Stimulated activated CD4-positive, alpha-beta T cell treated with anti-CD3 and anti-CD28 coated beads, Interleukin-1b, Interleukin-23, amount 100 ng/mL, for 1 hour (primary cell): ENCODE measurements around the gene SPDYE6.
"Not testable (repeated sequence)": the region's sequence is repeated elsewhere in the genome, so short reads cannot be mapped to it uniquely, and the experiment has no call there.

ENCODE experiments used
- DNase-seq, 2 donors: peaks; one replicate each; pipeline ENCODE4 v3.0.0-alpha.2; 2020; ENCODE audit warnings: low read depth in 2 of 2

SPDYE6 gene

DNA sequence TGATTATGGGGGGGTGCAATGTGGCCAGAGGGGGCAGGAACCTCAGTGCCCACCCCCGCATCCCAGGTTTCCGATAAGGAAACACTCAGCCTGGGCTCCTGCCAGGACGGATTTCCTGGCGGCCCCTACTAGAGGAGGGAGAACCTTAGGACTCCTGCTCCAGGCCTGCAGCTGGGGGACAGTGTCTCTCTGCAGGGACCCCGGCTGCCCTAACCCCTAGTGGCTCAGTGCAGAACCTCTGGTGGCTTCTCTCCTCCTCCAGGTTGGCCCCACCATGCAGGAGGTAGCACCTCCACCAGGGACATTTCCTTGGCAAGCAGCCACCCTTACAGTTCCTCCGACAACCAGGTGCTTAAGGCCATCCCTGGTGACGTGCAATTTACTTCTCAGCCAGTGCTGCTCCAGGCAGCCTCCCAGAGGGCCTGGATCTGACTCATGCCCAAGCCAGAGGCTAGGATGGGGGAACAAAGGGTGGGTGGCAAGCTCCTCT lies 37.7 kb downstream of the SPDYE6 start:
- no peak for DNase-seq

DNA sequence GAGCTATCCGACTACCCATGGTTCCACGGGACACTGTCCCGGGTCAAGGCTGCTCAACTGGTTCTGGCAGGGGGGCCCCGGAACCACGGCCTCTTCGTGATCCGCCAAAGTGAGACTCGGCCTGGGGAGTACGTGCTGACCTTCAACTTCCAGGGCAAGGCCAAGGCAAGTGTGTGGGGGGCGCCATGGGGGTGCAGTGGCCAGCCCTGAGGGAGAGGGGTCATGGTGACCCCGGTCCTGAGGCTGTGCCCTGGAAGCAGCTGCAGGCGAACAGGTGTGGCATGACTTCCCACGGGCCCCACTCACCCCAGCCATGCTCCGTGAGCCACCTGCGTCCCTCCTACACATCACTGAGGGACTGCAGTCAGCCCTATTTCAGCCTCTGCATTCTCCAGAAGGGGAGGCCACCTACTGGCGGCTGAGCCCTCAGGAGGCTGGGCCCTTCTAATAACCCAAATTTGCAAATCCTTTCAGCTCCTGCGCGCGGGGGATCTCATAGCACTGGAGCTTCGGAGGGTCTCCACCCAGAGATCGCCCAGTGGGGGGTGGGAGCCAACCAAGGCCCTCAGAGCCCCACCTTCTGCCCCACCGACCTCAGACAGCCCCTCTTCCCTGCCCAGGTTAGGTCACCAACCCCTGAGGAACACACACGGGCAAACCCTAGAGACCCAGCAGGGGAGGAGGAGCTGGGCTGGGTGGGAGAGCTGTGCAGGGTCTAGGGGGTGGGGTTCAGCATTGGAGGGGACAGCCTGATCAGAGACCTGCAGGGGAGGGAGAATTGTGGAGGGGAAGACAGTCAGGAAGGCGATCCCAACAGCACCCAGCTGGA lies 38.8 kb downstream of the SPDYE6 start:
- DNase-seq = no peak

DNA sequence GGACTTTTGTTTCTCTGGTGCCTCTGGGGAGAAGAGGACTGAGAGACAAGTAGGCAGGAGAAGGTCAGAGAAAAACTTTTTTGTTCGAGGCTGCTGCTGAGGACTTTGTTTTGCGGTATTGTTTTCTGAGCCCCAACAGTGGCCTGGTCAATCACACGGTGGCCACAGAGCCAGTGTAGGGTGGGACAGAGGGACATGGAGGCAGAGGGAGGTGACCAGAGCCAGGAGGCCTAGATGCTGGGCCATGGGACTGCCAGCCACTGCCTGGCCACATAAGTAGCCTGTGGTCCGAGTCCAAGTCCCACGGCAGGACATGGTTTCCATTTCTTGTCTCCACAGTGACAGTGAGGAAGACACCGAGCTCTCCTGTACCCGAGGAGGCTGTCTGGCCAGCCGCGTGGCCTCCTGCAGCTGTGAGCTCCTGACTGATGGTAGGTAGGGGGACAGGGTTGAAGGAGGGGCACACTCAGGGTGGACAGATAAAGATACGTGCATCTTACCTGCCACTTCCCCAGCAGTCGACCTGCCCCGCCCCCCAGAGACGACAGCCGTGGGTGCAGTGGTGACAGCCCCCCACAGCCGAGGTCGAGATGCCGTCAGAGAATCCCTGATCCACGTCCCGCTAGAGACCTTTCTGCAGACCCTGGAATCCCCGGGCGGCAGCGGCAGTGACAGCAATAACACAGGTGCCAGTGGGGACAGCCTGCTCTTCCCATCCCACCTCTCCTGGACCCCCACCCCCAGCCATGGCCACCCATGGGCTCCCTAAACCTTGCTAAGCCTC lies 42.1 kb downstream of the SPDYE6 start:
- DNase-seq = no peak

DNA sequence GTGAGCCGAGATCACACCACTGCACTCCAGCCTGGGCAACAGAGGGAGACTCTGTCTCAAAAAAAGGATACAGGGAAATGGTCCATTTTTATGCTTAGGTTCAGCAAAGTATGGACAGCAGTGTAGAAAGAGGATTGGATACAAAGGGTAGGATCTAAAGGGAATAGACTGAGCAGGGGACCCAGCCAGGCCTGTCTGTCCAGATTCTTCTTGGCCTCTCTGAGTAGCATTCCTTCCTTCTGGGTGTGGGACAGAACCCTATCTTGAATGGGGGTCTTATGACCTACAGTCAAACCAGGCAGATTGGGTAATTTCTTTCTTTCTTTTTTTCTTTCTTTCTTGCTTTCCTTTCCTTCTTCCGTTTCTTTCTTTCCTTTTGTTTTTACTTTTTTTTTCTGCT lies 43.9 kb downstream of the SPDYE6 start:
- DNase-seq = no peak

DNA sequence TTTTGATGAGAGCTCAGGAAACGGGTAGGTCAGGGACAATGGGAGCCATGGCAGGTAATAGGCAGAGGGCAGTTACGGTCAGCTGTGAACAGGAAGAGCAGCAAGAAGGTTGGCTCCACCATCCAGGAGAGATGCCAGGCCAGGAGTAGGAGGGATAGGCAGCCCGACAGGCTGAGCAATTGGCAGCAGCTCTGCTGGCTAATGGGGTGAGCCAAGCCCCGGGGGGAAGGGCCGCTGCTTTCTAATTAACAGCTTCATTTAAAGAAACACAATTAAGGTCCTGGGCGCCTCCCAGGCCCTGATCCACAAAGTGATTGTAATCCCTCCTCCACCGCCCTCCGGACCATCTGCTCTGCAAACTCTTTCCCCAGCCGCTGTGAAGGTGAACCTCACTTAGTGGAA lies 45.8 kb downstream of the SPDYE6 start:
- no peak for DNase-seq

DNA sequence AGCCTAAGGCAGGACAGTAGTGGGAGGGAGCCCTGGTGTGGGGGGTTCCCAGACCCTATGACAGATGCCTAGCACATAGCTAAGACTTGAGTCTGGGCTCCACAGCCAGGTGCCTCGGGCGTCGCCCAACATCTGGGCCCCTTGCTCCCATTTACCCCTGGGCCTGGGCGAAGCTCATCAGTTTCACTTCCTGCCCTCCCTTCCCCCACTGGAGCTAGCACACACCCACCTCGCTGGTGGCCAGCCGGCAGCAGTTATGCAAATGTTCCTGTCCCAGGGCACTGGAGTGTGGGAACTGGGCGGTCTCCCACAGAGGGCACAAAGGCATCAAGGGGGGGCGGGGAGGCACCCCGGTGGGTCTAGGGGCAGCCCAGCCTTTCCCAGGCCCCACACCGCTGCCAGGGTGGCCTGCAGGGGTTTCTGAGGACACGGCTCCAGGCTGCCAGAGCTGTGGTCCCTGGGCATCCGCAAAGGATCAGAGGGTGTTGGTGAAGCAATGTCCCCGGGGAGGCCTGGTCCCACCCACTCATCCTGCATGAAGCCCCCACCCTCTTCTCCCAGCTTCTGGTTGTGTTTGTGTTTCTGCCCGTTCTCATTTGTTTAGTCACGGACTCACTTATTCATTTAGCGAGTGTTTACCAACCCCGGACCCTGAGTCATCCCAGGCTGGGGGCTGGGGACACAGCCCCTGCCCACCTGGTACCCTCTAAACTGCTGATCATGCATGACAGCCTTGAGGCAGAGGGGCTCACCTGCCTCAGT lies 49.1 kb downstream of the SPDYE6 start:
- DNase-seq = no peak

DNA sequence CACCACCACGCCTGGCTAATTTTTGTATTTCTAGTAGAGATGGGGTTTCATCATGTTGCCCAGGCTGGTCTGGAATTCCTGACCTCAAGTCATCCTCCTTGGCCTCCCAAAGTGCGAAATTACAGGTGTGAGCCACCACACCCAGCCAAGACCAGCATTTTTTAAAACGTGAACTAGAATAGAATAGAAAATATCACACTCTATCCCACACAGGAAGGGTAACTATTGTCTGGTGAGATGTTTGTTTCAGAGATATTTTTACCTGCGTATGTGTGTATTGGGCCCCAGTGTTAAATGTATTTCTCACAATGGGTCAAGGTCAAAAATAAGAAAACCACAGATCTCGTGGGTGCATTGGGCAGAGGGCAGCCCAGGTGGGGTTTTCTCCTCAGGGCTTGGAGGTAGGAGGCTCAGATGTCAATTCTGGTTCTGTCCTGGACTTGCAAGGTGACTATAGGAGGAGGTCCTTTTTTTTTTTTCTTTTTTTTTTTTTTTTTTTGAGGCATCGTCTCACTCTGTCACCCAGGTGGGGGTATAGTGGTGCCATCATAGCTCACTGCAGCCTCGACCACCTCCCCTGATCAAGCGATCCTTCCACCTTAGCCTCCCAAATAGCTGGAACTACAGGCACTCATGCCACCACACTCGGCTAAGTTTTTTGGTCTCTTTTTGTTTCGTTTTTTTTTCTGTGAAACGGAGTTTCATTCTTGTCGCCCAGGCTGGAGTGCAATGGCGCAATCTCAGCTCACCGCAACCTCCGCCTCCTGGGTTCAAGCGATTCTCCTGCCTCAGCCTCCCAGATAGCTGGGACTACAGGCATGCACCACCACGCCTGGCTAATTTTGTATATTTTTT lies 50.6 kb downstream of the SPDYE6 start:
- DNase-seq = no peak

DNA sequence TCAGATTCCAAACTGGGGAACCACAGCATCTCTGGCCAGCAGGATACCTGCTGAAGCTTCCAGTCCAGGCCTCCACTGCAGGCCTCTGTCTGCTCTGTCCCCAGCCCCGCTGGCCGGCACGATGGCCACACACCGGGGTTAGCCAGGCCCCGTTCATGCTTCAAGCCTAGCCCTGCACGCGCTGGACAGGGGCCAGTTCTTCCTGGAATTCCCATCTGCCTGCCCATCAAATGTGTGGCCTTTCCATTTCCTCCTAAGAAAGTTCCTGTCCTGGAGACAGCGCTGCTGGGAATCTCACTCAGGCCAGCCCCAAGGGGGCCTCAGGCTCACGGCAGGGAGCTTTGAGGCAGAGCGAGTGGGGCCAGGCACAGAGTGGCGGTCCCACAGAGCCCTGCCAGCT lies 51.6 kb downstream of the SPDYE6 start:
- no peak for DNase-seq

DNA sequence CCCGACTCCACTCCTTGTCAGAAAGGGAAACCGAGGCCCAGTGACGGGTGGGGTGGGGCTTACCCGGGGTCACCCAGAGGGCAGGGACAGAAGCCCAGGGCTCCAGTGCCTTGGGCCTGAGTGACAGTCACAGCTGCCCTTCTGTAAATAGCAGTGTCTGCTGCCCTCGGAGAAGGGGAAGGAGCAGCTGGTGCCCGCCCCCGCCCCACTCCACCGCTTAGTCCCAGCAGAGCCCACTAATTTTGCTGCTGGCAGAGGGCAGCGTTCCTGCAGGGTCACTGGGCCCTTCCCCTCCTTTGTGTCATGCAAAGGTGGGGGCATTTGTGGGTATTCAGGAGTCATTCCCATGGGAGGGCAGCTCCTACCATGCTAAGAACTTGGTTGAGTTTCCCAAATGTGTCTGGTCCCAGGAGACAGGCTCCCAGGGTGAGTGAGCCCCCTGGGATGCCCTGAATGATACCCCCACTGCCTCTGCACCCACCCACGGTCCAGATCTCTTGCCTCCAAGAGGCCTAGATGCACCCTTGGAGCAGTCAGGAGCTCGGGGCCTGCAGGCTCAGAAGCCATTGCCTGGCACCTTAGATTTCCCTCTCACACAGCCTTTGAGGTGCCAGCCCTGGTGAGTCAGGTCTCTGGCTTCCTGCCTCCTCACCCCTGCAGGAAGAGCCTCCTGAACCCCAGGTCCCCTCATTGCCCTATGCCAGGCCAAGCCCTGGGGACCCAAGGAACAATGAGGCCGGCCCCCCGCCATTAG lies 52.4 kb downstream of the SPDYE6 start:
- no peak for DNase-seq

DNA sequence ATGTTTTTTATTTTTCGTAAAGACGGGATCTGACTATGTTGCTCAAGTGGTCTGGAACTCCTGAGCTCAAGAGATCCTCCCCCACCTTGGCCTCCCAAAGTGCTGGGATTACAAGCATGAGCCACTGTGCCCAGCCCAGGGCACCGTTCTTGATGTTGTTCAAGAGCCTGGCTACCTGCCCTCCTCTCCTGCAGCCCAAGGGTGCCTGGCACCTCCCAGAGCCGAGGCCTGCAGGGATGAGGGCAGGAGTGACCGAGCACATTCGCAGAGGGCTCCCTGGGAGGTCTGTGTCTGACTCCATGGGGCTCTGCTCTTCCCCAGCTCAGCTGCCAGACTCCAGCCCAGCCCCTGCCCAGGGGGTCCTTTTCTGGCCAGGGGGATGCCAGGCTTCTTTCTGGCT lies 54.2 kb downstream of the SPDYE6 start:
- DNase-seq = no peak

DNA sequence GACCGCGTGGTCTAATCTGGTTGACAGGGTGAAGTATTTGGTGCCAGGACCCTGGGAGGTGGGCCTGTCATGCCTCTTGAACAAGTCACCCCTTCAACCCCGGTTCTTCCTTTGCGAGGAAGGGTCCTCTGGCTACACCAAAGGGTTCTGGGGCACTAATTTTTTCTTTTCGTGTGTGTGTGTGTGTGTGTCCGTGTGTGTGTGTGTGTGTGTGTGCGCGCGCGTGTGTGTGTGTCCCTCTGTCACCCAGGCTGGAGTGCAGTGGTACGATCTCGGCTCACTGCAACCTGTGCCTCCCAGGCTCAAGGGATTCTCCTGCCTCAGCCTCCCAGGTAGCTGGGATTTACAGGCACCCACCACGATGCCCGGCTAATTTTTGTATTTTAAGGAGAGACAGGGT lies 54.9 kb downstream of the SPDYE6 start:
- not testable (repeated sequence) for DNase-seq

DNA sequence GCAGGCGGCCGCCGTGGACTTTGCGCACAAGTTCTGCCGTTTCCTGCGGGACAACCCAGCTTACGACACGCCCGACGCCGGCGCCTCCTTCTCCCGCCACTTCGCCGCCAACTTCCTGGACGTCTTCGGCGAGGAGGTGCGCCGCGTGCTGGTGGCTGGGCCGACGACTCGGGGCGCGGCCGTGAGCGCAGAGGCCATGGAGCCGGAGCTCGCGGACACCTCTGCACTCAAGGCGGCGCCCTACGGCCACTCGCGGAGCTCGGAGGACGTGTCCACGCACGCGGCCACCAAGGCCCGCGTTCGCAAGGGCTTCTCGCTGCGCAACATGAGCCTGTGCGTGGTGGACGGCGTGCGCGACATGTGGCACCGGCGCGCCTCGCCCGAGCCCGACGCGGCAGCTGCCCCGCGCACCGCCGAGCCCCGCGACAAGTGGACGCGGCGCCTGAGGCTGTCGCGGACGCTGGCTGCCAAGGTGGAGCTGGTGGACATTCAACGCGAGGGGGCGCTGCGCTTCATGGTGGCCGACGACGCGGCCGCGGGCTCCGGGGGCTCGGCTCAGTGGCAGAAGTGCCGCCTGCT lies 55.5 kb downstream of the SPDYE6 start:
- DNase-seq = no peak

DNA sequence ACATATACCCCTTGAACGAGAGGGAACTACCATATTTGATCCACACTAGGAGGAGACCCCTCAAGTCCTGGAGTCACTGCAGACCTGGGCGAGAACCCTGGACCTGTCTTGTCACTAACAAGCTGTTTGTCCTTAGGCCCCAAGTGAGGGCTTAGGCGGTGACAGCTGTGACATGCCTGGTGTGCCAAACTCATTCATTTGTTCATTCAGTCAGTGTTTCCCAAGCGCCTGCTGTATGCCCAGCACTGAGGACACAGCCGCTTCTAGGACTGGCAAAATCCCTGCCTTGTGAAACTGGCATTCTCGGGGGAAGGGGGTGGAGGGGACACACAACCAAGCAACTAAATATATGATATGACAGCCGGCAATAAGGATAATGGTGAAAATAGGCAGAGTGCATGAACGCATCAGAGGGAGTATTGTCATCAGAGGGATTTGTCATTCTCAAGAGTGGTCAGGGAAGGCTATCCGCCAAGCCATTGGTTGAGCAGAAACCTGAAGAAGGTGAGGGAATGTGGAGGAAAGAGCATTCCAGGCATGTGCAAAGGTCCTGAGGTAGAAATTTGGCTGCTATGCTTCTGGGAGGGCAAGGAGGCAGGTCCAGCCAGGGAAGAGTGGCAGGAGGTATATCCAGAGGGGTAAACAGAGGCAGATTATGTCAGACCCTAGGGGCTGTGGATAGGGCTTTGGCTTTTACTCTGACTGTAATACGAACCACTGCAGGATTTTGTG lies 58.6 kb downstream of the SPDYE6 start:
- DNase-seq = no peak

DNA sequence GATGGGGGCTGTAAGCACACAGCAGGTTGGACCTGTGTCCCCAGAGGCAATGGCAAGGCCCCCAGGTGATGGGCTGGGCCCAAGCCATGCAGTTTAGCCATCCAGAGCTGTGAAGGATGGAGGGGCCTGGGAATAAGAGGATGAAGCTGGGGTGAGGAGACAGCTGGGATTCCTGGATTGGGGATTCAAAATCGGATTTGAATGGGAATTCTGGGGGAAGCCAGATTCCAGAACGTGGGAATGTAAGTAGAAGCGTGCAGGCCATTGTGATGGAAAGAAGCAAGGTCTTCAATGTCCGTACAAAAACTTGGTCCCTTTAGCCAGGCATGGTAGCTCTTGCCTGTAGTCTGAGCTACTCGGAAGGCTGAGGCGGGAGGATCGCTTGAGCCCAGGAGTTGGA lies 59.7 kb downstream of the SPDYE6 start:
- no peak for DNase-seq

DNA sequence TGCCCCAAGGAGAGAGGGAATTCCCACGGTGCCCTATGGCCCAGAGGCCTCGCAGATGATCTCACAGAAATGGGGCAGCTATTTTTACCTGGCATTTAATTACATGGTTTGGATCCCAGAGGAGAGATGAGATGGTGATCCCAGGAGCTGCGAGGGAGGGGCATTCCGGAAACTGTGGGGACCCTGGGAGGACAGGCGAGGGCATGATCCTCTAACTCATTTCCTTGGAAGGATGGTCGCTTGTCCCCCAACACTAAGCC lies 60.1 kb downstream of the SPDYE6 start:
- no peak for DNase-seq
